ENCODE results near the gene USP16.

Gene USP16

DNA sequence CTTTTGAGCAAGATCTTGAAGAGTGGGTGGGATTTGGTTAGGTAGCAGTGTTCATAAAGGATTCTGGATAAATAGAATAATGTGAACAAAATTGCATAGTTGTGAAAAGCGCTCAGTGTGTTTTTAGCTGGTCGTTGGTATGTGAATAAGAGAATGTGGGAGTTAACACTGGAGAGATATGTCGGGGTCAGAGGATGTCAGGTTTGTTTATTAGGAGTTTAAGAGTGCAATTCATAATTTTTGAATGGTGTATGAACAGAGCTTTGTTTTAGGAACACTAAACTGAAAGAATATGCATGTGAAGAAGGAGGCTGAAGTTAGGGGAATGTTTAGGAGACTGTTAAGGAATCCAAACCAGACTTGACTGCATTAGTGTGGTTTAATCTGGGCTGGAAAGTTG, 9.4 kb downstream of the USP16 start:
- no peak for DNase-seq

DNA sequence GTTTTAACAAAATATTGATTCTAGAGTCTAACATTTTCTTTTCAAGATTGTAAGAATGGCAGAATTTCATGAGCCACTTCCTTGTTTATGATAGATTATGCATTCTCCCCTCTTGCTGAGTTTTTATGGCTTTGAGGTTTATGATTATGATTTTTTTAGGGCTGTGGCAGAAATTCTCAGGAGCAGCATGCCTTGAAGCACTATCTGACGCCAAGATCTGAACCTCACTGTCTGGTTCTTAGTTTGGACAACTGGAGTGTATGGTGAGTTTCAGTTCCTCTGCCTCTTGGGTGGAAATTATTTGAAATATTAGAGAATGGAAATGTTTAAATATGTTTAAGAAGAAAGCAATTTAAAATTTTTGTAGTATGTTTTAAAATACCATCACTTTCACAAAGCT, 10.2 kb downstream of the USP16 start:
- no peak for DNase-seq

DNA sequence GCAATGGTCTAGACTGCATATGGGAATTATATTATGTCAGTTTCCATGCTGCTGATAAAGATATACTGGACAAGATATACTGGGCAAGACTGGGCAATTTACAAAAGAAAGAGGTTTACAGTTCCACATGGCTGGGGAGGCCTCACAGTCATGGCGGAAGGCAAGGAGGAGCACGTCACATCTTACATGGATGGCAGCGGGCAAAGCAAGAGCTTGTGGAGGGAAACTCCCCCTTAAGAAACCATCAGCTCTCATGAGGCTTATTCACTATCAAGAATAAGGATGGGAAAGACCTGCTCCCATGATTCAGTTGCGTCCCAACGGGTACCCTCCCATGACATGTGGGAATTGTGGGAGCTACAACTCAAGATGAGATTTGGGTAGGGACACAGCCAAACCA, 27.8 kb downstream of the USP16 start:
- DNase-seq, result no peak

DNA sequence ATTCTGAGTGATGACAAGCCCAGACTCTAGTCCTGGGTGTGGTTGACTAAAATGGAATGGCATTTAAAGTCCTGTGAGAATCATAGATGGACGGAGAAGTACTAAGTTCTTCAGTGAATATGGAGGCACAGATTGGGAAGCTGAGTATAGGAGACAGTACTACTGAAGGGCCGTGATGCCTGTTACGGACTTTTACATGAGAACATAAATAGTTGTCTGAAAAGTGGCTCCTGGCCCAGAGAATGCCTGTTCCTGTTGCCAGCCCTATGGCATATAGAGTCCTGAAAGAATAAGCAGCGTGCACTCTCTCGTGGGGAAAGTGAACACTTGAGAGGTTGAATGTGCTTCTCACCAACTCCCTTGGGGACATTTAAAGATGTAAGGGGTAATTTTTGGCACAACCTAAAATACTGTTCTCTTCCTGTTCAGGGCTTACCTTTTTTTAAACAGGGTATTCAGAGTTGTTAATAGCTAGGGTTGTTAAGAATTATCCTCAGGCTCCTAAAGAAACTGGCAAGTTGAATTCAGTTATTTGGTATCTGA, 28.6 kb downstream of the USP16 start:
- DNase-seq, result no peak

DNA sequence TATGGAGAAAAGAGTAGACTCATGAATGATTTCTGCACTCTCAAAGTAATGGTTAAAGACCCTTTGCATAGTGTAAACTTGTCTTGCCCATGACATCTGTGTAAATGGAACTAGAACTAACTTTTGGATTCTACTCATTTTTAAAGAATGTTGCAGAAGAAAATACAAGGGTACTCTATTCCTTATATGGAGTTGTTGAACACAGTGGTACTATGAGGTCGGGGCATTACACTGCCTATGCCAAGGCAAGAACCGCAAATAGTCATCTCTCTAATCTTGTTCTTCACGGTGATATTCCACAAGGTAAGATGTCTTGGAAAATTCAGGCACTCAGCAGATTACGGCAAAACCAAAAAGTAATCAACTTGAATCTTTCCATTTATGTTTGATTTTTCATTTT, 29.2 kb downstream of the USP16 start:
- no peak for DNase-seq

DNA sequence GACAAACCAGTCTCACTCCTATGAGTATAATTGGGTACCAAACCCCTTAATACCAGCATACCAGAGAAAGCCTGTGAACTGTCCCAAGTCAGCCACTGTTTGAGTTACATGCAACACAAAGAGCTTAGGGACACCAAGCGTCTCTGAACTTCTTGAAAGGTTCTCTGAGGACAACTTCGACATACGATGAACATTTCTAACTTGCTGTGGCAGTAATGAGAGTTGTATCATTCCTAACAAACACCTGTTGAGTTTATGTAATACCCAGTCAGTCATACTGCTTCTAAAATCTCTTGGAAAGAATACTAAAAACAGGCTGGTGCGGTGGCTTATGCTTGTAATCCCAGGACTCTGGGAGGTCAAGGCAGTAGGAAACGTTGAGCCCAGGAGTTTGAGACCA, 30.6 kb downstream of the USP16 start:
- no peak for DNase-seq

DNA sequence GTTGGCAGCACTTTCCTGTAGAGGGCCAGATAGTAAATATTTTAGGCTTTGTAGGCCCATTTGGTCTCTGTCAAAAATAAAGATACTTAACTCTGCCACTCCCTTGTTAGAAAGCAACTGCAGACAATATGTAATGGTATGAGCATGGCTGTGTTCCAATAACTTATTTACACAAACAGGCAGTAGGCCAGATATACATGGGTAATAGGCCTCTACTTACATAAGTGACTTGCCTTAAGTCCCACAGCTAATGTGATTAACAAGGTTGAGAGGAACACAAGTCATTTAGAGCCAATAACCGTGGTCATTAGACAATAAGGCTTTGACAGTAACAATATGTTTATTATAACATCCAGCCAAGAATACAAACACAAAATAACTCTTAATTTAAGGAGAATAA, 31.5 kb downstream of the USP16 start:
- DNase-seq, result no peak

DNA sequence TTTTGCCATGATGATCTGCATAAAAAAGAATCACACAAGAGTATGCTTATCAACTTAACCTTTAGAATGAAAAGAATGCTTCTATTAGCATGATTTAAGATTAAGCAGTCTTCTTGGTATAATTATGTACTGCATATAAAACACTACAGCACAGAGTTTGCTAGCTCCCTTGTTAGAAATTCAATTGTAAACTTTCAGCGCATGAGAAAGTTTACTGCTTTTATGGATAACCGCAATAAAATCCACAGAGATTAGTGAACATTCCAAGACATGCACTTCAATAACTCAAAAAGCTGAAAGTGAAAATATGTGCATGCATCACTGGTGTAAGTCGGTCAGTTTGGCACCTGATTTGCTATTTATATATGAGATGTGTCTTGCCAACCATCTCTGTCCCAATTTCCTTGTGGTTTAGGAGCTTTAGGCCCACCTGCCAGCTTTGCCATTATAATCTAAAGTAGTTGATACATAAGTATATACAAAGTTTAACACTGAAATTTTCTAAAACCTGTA, 32.1 kb downstream of the USP16 start:
- no peak for DNase-seq

DNA sequence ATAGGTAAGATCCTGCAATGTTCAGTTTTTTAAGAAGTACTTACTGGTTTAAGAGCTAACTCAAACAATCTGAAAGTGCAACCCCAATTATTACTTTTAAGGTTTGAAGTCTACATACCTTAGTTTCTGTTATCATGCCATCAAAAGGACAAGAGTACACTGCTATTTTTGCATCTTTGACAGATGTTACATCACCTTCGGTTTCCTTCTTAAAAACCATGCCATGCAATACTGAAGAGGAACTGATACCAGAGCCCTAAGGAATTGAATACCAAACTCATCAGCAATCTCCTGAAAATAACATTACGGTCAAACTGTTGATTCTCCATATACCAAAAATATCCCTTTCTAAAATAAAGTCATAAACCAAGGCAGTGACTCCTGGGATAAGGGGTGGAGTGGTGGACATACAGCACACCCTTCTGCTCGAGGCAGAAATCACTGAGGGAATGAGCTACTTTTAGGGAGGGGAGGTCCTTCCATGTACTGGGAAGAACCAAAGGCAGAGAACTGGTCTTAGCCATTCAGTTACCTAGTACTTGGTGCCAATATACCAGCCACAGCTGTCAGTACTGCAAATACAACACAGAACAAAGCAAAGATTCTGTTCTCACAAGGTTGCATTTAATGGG, 40.5 kb downstream of the USP16 start:
- no peak for DNase-seq

DNA sequence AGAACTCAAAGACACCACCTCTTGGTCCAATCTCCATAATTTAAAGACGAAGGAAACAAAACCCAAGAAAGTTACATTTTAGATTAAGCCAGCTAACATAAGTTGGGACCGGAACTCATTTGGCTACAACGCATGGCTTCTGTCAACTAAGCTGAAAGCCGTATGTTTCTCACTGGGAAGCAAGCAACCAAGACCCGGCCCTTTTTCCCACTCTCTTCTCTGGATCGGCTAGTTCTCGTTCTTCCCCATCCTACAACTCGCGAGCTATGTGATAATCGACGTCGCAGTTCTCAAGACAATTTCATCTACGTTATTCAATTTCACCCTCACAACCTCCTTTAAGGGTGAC, 48.4 kb downstream of the USP16 start:
- DNase-seq, result no peak

DNA sequence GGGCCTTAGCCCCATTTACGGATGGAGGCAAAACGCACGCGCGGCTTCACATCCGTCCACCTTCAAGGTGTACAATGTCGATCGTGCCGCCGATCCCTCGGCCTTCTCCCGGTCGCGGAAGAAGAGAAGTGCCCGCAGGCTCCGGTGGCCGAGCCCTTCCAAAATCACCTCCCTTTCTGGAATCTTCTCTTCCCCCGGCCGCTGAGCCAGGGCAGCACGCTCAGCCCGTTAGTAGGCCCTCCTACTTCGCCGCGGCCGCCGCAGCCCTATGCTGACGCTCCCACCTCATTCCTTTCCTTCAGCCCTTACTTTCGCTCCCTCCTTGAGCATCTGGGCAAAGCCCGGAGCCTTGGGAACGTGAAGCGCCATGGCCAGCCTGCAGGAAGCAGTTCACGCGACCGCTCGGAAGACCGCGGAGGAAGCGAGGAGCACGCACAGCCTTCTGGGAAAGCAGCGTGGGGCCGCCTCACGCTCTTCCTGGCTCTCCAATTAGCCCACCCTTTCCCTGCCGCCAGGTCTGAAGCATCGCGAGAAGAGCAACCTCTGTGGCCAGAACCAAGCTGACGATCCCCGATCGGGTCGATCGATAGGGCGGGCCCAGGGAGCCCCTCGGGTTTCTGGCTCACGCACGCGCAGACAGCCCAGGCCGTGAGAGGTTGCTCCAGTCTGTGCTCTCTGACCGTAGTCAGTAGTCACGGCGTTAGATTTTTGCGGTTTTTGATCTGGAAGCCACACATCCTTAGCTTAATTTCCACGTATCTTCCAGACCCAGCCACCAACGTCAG, 48.9 kb downstream of the USP16 start, which contains the start of gene CCT8:
Gene CCT8, minus strand, starts transcription at position 427 of the 785 bp plus-strand sequence. Its CDS starts 58 bp downstream, at position 369.
- peak; percentile 100 for DNase-seq

DNA sequence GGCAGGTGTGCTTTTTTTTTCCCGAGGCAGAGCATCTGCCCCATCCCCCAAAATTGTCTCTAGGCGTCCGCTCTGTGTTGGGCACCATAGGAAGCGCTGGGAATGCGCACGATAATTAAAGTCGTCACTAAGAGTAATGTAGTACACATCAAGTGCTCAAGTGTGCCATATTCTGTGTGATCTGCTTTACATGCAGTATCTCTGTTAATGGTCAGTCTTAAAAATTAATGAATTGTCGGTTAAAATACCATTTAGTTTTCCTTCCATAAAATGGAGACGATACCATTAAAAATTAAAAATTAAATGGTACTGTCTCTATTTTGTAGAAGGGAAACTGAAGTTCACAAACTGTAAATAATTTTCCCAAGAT, 49.5 kb downstream of the USP16 start:
- no peak for DNase-seq

DNA sequence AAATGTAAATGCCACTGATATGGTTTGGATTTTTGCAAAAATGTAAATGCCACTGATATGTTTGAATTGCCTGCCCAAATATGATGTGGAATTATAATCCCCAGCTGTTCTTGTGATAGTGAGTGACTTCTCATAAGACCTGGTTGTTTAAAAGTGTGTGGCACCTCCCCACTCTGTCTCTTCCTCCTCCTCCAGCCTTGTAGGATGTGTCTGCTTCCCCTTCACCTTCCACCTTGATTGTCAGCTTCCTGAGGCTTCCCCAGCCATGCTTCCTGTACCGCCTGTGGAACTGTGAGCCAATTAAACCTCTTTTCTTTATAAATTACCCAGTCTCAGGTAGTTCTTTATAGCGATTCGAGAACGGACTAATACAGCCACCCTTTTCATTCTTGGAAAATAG, 50.3 kb downstream of the USP16 start:
- no peak for DNase-seq

DNA sequence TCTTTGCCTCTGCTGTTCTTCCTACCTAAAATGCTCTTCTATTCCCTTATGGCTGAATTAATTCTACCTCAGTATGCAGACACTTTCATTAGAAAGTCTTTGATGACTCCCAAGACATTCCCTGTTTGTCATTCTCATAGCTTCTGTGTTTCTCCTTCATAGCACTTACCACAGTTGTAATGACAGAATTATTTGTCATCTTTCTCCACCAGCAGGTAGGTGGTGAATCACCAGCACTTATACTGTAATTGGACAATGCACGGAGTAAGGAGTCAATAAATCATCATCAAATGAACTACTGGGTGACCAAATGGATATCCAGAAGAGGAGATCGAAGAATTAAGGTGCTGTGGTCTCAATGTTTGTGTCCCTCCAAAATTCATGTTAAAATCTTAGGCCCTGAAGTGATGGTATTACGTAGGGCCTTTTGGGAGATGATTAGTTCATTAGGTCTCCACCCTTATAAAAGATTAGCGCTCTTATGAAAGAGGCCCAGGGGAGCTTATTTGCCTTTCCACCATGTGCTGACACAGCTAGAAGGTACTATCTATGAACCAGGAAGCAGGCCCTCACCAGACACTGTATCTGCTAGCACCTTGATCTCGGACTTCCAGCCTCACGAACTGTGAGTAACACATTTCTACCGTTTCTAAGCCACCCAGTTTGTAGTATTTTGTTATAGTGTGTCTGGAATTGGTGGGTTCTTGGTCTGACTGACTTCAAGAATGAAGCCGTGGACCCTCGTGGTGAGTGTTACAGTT, 51.4 kb downstream of the USP16 start:
- no peak for DNase-seq

DNA sequence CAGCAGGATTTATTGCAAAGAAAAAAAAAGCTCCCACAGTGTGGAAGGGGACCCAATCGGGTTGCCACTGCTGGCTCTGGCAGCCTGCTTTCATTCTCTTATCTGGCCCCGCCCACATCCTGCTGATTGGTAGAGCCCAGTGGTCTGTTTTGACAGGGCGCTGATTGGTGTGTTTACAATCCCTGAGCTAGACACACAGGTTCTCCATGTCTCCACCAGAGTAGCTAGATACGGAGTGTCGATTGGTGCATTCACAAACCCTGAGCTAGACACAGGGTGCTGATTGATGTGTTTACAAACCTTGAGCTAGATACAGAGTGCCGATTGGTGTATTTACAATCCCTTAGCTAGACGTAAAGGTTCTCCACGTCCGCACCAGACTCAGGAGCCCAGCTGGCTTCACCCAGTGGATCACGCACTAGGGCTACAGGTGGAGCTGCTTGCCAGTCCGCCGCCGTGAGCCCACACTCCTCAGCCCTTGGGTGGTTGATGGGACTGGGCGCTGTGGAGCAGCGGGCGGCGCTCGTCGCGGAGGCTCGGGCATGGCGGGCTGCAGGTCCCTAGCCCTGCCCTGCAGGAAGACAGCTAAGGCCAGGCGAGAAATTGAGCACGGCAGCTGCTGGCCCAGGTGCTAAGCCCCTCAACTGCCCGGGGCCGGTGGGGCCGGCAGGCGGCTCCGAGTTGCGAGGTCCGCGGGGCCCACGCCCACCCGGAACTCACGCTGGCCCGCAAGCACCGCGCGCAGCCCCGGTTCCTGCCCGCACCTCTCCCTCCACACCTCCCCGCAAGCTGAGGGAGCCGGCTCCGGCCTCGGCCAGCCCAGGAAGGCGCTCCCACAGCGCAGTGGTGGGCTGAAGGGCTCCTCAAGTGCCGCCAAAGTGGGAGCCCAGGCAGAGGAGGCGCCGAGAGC, 52.5 kb downstream of the USP16 start:
- peak; percentile 88 for DNase-seq

DNA sequence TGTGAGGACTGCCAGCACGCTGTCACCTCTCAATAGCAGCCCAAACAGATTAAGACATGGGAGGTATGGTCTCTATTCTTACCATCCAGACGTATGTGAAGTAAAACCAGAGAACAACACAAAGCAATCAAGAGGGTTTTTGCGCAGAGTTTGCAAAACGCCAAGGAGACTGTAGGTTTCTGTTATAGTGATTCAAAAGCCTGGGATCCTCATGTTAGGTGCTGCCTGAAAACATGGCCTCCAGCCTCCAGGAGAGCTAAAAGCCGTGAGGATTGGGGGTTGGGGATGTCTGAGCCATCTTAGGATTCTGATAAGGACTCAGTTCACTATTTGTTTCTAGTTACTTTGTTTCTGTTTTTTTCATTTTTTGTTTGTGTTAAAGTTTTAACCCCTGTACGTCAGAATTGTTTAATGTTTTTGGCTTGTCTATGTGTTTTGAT, 53.2 kb downstream of the USP16 start:
- peak; percentile 65 for DNase-seq

DNA sequence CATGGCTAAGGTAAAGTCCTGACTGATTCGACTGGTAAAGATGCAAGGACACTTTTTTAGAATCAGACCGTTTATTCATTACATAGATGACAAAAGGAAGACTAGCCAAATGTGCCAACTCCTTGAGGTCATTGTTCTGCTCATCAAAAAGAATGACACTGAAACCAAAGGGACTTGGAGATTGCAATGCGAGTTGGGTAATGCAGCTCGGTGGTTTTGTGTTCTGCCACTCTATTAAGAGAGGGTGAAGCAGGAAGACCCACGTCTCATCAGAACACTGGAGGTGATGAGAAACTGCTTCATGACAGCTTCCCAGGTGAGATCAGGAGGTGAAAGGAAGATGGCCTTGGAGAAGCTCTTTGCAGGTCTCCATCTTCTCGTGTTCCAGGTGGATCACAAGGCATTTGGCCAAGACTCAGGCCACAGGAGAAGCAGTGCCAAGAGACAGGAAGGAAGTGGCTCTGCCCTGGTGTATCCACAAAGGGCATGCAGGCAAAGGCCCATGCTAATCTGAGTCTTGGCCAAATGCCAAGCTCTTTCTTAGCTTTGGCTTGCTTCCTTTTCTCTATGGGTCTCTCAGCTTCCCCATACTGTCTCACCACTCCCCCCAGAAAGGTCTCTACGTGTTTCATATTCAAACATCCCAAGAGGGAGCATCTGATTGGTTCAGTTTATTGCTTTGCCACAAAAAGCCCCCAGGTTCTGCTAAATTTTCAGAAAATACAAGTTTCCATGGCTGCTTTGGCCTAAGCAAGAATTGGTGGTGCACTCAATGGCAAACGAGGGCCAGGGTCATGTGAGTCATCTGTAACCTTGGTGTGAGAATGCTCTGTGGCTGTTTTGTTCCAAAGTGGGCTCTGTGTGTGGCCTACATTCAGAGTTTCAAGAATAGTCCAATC, 54.6 kb downstream of the USP16 start:
- DNase-seq, result peak; percentile 65

DNA sequence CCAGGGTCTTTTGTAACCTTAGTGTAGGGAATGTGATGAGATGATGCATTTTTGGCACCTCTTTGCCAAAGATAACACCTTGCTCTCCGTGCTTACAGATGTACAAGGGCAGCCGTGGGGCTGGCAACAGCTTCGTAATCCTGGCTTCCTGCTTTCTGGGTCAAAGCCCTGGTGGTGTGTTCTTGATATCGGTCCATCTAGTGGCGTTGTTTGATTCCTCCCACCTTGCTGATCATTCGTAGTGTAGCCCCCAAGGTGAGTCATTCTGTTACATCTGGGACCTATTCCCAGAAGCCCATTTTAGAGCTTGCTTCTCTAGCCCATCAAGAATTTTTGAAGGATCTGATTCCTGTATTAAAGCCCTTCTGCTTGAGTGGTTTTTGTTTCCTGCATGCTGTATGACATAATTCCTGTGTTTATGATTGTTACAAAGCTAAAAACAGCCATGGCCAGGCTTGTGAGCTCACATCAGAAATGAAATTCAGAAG, 56.0 kb downstream of the USP16 start:
- no peak for DNase-seq

DNA sequence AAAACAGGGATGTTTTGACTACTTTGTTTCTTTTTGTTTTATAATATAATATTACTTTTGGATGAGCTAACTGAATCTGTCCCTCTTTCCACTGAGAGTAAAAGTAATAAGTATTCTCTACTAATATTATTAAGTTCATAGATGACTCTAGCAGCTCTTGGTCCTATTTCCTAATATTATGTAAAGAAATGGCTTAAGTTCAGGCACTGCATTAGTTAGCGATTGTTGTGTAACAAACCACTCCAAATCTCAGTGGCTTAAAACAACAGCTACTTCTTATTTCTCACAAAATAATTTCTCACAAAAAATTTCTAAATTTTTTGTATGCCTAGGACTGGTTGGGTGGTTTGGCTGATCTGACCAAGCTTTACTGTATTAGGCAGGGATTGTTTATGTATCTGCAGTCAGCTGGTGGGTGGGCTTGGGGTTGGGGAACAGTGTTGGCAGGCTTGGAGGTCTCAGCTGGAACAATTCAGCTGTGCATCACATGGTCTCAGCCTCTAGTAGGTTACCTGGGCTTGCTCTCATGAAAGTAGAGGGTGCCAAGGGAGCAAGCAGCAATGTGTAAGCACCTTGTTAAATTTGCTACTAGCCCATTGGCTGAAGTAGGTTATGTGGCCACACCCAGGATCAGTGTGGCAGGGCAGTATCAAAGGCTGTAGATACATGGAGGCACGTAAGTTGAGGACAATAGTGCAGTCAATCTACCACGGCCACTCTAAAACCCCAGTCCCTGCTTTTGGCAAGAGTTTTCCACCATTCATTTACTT, 57.8 kb downstream of the USP16 start:
- no peak for DNase-seq

DNA sequence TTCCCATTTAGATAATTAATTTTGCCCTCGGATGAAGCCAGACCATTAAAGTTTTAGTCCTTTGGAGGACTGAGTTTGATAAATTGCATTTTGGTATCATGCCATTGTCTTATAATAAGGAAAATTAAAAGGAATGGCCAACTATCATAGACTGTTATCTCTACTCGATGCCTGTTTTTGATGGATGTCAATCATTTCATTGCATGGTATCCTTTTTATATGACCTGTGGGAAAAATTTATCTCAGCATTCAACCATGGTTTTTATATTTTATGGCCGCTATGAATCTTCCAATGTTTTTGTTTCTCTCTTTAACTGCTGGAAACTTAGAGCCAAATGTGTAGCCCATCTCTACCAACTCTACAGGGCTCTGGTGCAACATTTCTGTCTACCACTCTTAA, 58.8 kb downstream of the USP16 start:
- no peak for DNase-seq
